Ishikawa (cell line): ENCODE results near the gene STAG3.

ENCODE experiments used
- EP300 ChIP-seq: IDR thresholded peaks from 2 replicates; pipeline ENCODE4 v1.6.1; 2012; ENCODE audit warnings: borderline replicate concordance
- NFIC ChIP-seq: IDR thresholded peaks from 2 replicates; pipeline ENCODE4 v1.6.1; 2012
- RAD21 ChIP-seq: IDR thresholded peaks from 2 replicates; pipeline ENCODE4 v1.6.1; 2012; ENCODE audit warnings: low read depth
- TAF1 ChIP-seq: IDR thresholded peaks from 2 replicates; pipeline ENCODE4 v1.6.1; 2012; ENCODE audit warnings: low read depth, mild to moderate bottlenecking
- TCF12 ChIP-seq: IDR thresholded peaks from 2 replicates; pipeline ENCODE4 v1.6.1; 2012; ENCODE audit warnings: low read depth
- YY1 ChIP-seq: IDR thresholded peaks from 2 replicates; pipeline ENCODE4 v1.6.1; 2012; ENCODE audit warnings: low read depth
- TF ChIP-seq, protein P1 (sequence below): IDR thresholded peaks from 2 replicates; pipeline ENCODE4 v1.6.1; 2012; ENCODE audit warnings: low read depth, mild to moderate bottlenecking
- TF ChIP-seq, protein P2 (sequence below): IDR thresholded peaks from 2 replicates; pipeline ENCODE4 v1.6.1; 2012

DNA sequence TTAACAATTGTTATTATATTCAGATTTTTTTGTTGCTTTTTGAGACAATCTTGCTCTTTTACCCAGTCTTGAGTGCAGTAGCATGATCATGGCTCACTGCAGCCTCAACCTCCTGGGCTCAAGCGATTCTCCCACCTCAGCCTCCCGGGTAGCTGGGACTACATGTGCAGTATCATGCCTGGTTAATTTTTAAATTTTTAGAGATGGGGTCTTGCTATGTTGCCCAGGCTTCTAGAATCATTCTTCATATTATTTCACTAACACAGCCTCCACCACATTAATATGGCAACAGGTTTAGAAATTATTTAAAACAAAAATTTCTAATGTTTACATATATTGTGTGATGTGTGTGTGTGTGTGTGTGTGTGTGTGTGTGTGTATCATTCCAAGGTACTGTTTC lies 30.4 kb upstream of the STAG3 start:
- TF ChIP-seq, protein P1, sequence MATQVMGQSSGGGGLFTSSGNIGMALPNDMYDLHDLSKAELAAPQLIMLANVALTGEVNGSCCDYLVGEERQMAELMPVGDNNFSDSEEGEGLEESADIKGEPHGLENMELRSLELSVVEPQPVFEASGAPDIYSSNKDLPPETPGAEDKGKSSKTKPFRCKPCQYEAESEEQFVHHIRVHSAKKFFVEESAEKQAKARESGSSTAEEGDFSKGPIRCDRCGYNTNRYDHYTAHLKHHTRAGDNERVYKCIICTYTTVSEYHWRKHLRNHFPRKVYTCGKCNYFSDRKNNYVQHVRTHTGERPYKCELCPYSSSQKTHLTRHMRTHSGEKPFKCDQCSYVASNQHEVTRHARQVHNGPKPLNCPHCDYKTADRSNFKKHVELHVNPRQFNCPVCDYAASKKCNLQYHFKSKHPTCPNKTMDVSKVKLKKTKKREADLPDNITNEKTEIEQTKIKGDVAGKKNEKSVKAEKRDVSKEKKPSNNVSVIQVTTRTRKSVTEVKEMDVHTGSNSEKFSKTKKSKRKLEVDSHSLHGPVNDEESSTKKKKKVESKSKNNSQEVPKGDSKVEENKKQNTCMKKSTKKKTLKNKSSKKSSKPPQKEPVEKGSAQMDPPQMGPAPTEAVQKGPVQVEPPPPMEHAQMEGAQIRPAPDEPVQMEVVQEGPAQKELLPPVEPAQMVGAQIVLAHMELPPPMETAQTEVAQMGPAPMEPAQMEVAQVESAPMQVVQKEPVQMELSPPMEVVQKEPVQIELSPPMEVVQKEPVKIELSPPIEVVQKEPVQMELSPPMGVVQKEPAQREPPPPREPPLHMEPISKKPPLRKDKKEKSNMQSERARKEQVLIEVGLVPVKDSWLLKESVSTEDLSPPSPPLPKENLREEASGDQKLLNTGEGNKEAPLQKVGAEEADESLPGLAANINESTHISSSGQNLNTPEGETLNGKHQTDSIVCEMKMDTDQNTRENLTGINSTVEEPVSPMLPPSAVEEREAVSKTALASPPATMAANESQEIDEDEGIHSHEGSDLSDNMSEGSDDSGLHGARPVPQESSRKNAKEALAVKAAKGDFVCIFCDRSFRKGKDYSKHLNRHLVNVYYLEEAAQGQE, result no peak
- TF ChIP-seq TAF1, result no peak
- TF ChIP-seq, protein P2, sequence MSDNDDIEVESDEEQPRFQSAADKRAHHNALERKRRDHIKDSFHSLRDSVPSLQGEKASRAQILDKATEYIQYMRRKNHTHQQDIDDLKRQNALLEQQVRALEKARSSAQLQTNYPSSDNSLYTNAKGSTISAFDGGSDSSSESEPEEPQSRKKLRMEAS, result no peak
- no peak for TF ChIP-seq YY1
- no peak for TF ChIP-seq EP300
- TF ChIP-seq RAD21, result no peak
- TF ChIP-seq TCF12, result no peak
- no peak for TF ChIP-seq NFIC
